GM12878 (cell line): ENCODE data around the gene SLC35E1. TPM values are rescaled to one million over a fixed set of nuclear protein-coding genes. Genes with fewer than 3 reads are reported as not detected.

ENCODE experiments used
- ATAC-seq: fragments of 200-7000 bp; cut with Tn5 transposase; 3 replicates; pipeline ENCODE4 v1.9.1; 2020; ENCODE audit warnings: mild to moderate bottlenecking, moderate library complexity
- BruUV-seq: library from RNA; stranded (reverse); fragments of 400-500 nt; replicated peaks from 2 replicates; lab custom pipeline; 2021; lab: Mats Ljungman, UMichigan
- CTCF ChIA-PET: fragments of 300-600 bp; sonication (Branson Sonifier 250); formaldehyde crosslinking; extraction: SDS; loops from one replicate; lab custom pipeline; 2021; ENCODE audit warnings: inconsistent platforms; lab: Yijun Ruan, JAX
- POLR2A ChIA-PET: fragments of 350-600 bp; formaldehyde crosslinking; extraction: SDS; loops from one replicate; lab custom pipeline; 2021; ENCODE audit warnings: inconsistent platforms; lab: Charles Lee
- RAD21 ChIA-PET: fragments of 300-600 bp; sonication (Branson Sonifier 250); formaldehyde crosslinking; loops from one replicate; lab custom pipeline; 2023; ENCODE audit warnings: antibody characterized with exemption; ENCODE audit not compliant: unreplicated experiment; lab: Charles Lee
- SMC1A ChIA-PET: fragments of 300-600 bp; sonication (Branson Sonifier 250); formaldehyde crosslinking; loops from one replicate; lab custom pipeline; 2023; ENCODE audit not compliant: unreplicated experiment, uncharacterized antibody; lab: Charles Lee
- DNase-seq: peaks from one replicate; pipeline ENCODE4 v3.0.0-alpha.2; 2011; ENCODE audit warnings: low read depth, low spot score
- FAIRE-seq: peaks from 3 replicates; lab custom pipeline; 2011; peaks lifted over from hg19 to GRCh38; lab: Jason Lieb, UNC
- H2AFZ ChIP-seq: 2 replicates; pipeline ENCODE4 v1.6.0; 2011; ENCODE audit warnings: low read depth, low read length, control low read depth; ENCODE audit not compliant: control insufficient read depth
- H3K27ac ChIP-seq: 2 replicates; pipeline ENCODE4 v1.5.1; 2011; ENCODE audit warnings: control low read depth; ENCODE audit not compliant: control insufficient read depth, insufficient read depth
- H3K27me3 ChIP-seq, 2 experiments: replicated peaks in 1 of 2; 2 replicates each; pipeline versions ENCODE4 v1.6.0 to v1.6.1; 2011; ENCODE audit warnings: low read length in 1 of 2; ENCODE audit not compliant: control insufficient read depth in 2 of 2, insufficient read depth in 2 of 2
- H3K36me3 ChIP-seq, 2 experiments: 2 replicates each; pipeline ENCODE4 v1.5.1; 2011; ENCODE audit warnings: low read length in 1 of 2; ENCODE audit not compliant: control insufficient read depth in 2 of 2, insufficient read depth in 2 of 2
- H3K4me1 ChIP-seq: 2 replicates; pipeline ENCODE4 v1.6.1; 2011; ENCODE audit warnings: mild to moderate bottlenecking, low read length, moderate library complexity, mixed read lengths; ENCODE audit not compliant: control insufficient read depth, insufficient read depth
- H3K4me2 ChIP-seq: 2 replicates; pipeline ENCODE4 v1.6.0; 2011; ENCODE audit warnings: control low read depth; ENCODE audit not compliant: control insufficient read depth, insufficient read depth
- H3K4me3 ChIP-seq: fragments of 200-600 bp; sonication (generic); 2 replicates; pipeline ENCODE4 v1.5.1; 2016
- H3K79me2 ChIP-seq: 2 replicates; pipeline ENCODE4 v1.6.0; 2011; ENCODE audit warnings: low read length; ENCODE audit not compliant: control insufficient read depth, insufficient read depth
- H3K9ac ChIP-seq: 2 replicates; pipeline ENCODE4 v1.8.0; 2011; ENCODE audit warnings: low read length, control low read depth, mixed read lengths; ENCODE audit not compliant: control insufficient read depth, insufficient read depth
- H3K9me3 ChIP-seq: replicated peaks from 3 replicates; pipeline ENCODE4 v1.5.1; 2011; ENCODE audit warnings: mild to moderate bottlenecking, low read length; ENCODE audit not compliant: control insufficient read depth, insufficient read depth
- H4K20me1 ChIP-seq: 2 replicates; pipeline ENCODE4 v1.6.0; 2011; ENCODE audit not compliant: control insufficient read depth, insufficient read depth
- BCL11A ChIP-seq: IDR thresholded peaks from 2 replicates; pipeline ENCODE4 v1.6.1; 2011; ENCODE audit warnings: low read depth, low read length
- IKZF2 ChIP-seq, 2 experiments: fragments of 450-650 bp; IDR thresholded peaks; 2 replicates each; pipeline ENCODE4 v1.6.1; 2017; ENCODE audit warnings: mild to moderate bottlenecking in 2 of 2, moderate library complexity in 2 of 2
- JUND ChIP-seq: IDR thresholded peaks from 2 replicates; pipeline ENCODE4 v1.6.1; 2012; ENCODE audit warnings: low read depth, mild to moderate bottlenecking, low read length, improper control_type of control experiment, moderate library complexity
- NFYB ChIP-seq: IDR thresholded peaks from 2 replicates; pipeline ENCODE4 v1.6.1; 2011; ENCODE audit warnings: low read depth, mild to moderate bottlenecking, low read length, improper control_type of control experiment, moderate library complexity; ENCODE audit not compliant: insufficient read depth
- PAX5 ChIP-seq: IDR thresholded peaks from 2 replicates; pipeline ENCODE4 v1.6.1; 2011; ENCODE audit warnings: low read depth, low read length, borderline replicate concordance
- SIX5 ChIP-seq: IDR thresholded peaks from 2 replicates; pipeline ENCODE4 v1.6.1; 2011; ENCODE audit warnings: mild to moderate bottlenecking, low read depth, low read length, moderate library complexity; ENCODE audit not compliant: severe bottlenecking
- ZNF592 ChIP-seq: fragments of 450-650 bp; IDR thresholded peaks from 2 replicates; pipeline ENCODE4 v1.6.1; 2017; ENCODE audit warnings: mild to moderate bottlenecking, moderate library complexity
- WGBS: methylation state at CpG from one replicate; pipeline ENCODE4 v1.1.6; 2016; ENCODE audit warnings: low lambda C conversion rate; ENCODE audit not compliant: insufficient replicate concordance, insufficient coverage; ENCODE audit errors: missing lambda C conversion rate; 5-methylcytosine and 5-hydroxymethylcytosine counted together
- in situ Hi-C: fragments of 300-500 bp; cut with MboI; formaldehyde crosslinking; loops from 9 replicates; pipeline ENCODE4 v1.14.3; 2018; ENCODE audit warnings: mixed read lengths
- intact Hi-C: fragments of 100-400 bp; cut with micrococcal nuclease; formaldehyde crosslinking; loops from one replicate; pipeline ENCODE4 v1.14.2; 2022; ENCODE audit not compliant: unreplicated experiment
- polyA plus RNA-seq, 11 experiments: library from polyadenylated mRNA; depleted of rRNA in 4 of 11; unstranded in 6 of 11; stranded (reverse) in 5 of 11; fragments of >200 nt; fragmentation: Nextera tagmentation in 4 of 11; fragmentation: Illumina TruSeq in 1 of 11; extraction: Ambion mirVana in 4 of 11; extraction: Trizol in 1 of 11; gene quantifications; 1 replicate in 1 of 11; 2 replicates in 10 of 11; pipeline versions ENCODE4 v1.2.1 to v1.2.3, GENCODE V29; 2011 to 2016; ENCODE audit warnings: inconsistent platforms in 2 of 11, missing spikeins in 2 of 11, low read depth in 1 of 11
- total RNA-seq, 4 experiments: library from RNA; depleted of rRNA in 3 of 4; stranded (reverse); fragments of >200 nt in 3 of 4; fragmentation: Illumina TruSeq in 1 of 4; extraction: Trizol in 1 of 4; gene quantifications; 2 replicates each; pipeline versions ENCODE4 v1.2.1 to v1.2.3, GENCODE V29; 2013 to 2021
- TF ChIP-seq, protein P1 (sequence below): fragments of 450-650 bp; conservative IDR thresholded peaks from 2 replicates; pipeline ENCODE4 v1.6.1; 2017; ENCODE audit warnings: mild to moderate bottlenecking, moderate library complexity

Gene SLC35E1
- total and polyA plus RNA-seq, 10 of the 15 experiments (the other 5 are each of a cell fraction or from before 2014, with no cell fraction given) = 11.3 to 37.7 (median 22.1) TPM

GRCh38 chr19:16509141-16510061 is 62.8 kb downstream of the SLC35E1 start:
- no peak for FAIRE-seq
- no peak overlapping the region for H3K4me3 ChIP-seq
- CTCF ChIA-PET = no interaction called here
- H4K20me1 ChIP-seq = no peaks in the 10 kb centered on the region
- no peaks in the 10 kb centered on the region for H3K27me3 ChIP-seq
- POLR2A ChIA-PET = interaction anchor here (0.9 kb wide), 1 partner anchor 9 kb away, joined by 3 read pairs; no protein-coding TSS in a partner anchor
- no peak for DNase-seq
- no peaks in the 10 kb centered on the region for H3K4me1 ChIP-seq
- RAD21 ChIA-PET = interaction anchor here (0.6 kb wide), 1 partner anchor 22 kb away, joined by 3 read pairs; no protein-coding TSS in a partner anchor
- H3K27ac ChIP-seq = no peak overlapping the region
- intact Hi-C loops = no loop called here
- 96% methylated on average over 28 of the region's 28 CpGs for WGBS
- no peak overlapping the region for H3K4me2 ChIP-seq
- no peak overlapping the region for H2AFZ ChIP-seq
- in situ Hi-C loops = no loop called here
- TF ChIP-seq IKZF2 (IDR thresholded peaks at IDR 0.05) (no peak), SIX5 (no peak), ZNF592 (no peak), JUND (no peak), NFYB (no peak), BCL11A (no peak), PAX5 (no peak)
- TF ChIP-seq, protein P1, sequence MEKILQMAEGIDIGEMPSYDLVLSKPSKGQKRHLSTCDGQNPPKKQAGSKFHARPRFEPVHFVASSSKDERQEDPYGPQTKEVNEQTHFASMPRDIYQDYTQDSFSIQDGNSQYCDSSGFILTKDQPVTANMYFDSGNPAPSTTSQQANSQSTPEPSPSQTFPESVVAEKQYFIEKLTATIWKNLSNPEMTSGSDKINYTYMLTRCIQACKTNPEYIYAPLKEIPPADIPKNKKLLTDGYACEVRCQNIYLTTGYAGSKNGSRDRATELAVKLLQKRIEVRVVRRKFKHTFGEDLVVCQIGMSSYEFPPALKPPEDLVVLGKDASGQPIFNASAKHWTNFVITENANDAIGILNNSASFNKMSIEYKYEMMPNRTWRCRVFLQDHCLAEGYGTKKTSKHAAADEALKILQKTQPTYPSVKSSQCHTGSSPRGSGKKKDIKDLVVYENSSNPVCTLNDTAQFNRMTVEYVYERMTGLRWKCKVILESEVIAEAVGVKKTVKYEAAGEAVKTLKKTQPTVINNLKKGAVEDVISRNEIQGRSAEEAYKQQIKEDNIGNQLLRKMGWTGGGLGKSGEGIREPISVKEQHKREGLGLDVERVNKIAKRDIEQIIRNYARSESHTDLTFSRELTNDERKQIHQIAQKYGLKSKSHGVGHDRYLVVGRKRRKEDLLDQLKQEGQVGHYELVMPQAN = no peak
- SMC1A ChIA-PET = no interaction called here
- no peak for ATAC-seq
- no TSS peak for BruUV-seq
- H3K9me3 ChIP-seq = no peaks in the 10 kb centered on the region
- H3K79me2 ChIP-seq = no peaks in the 10 kb centered on the region
- H3K9ac ChIP-seq = no peak overlapping the region
- no peaks in the 10 kb centered on the region; a peak in 2 of 4 replicates for H3K36me3 ChIP-seq
